Eye (tissue), 1 donor: ENCODE data around the gene FBXO31.

ENCODE experiments used
- DNase-seq: peaks from one replicate; pipeline ENCODE4 v3.0.0-alpha.2; 2015

The FBXO31 gene, protein sequence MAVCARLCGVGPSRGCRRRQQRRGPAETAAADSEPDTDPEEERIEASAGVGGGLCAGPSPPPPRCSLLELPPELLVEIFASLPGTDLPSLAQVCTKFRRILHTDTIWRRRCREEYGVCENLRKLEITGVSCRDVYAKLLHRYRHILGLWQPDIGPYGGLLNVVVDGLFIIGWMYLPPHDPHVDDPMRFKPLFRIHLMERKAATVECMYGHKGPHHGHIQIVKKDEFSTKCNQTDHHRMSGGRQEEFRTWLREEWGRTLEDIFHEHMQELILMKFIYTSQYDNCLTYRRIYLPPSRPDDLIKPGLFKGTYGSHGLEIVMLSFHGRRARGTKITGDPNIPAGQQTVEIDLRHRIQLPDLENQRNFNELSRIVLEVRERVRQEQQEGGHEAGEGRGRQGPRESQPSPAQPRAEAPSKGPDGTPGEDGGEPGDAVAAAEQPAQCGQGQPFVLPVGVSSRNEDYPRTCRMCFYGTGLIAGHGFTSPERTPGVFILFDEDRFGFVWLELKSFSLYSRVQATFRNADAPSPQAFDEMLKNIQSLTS

GRCh38 chr16:87383505-87384161 lies at the start of gene FBXO31:
Gene FBXO31 (minus strand): TSS chr16:87383776. CDS start chr16:87383744, 32 bp downstream.
- peak; percentile 99 for DNase-seq

GRCh38 chr16:87432330-87432915 lies 48.8 kb upstream of the FBXO31 start:
- no peak for DNase-seq

DNA sequence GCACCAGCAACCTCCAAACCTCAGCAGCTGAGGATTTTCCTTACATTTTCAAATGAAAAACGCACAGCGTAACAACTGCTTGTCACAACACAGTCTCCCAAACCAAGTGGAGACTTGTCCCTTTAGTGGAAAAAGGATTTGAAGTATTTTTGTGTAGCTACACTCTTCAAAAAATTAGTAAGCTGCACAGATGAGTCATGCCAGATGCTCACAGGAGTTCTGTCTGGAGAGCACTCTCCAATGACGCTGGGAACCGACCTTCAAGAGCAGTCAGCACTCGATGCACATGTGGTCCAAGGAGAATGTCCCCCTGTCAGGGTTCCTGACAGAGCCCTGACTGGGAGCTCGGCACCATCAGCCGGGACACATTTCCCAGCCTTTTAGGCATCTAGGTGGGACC lies 48.4 kb upstream of the FBXO31 start:
- DNase-seq, result no peak

DNA sequence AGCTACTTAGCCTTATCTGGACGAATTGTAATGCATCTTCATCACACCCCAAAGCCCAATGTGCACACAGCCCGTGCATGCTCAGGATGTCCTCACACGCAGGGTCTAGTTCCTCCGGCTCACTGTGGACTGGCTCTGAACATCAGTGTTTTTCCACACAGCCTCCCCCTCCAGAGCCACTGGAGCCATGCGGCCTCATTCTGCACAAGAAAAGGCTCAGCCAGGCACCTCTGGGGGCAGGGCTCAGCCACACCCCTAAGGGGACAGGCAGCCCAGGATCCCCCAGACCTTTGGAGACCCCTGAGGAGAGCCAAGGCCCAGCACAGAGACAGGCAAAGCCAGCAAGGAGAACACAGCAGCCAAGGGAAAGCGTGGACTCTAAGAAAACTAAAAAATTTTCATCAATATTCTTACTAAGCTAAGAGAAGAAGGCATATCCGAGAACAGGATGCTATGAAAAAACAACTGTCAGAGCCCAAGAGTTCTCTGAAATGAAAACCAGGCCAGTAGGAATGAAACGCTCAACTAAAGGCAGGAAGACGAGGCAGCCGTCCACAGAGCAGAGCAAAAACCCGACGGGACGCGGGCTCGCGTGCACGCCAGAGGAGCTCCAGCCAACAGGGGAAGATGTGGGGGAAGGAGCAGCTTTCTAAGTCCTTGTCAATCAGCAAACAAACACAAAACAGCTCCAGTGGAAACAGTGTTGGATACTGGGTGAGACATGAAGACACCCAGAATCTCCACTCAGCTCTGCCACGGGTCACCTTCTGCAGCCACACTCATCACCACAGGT lies 43.0 kb upstream of the FBXO31 start:
- no peak for DNase-seq

DNA sequence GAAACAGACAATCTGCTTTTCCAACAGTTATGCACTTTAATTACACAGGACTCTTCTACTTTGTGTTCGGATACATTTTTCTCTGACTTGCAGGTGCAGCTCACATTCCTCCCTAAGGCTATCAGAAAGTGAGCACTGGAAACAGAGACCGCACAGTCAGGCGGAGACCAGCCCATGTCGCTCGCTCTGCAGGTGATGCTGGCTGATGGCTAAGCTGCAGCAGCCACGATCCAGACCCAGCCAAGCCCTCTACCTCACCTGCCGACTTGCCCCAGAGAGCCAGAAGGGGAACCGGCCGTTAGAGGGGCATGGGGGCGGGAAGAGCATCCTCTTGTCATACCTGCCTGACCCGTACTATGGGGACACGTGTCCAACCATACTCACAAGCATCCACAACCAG lies 42.4 kb upstream of the FBXO31 start:
- no peak for DNase-seq

DNA sequence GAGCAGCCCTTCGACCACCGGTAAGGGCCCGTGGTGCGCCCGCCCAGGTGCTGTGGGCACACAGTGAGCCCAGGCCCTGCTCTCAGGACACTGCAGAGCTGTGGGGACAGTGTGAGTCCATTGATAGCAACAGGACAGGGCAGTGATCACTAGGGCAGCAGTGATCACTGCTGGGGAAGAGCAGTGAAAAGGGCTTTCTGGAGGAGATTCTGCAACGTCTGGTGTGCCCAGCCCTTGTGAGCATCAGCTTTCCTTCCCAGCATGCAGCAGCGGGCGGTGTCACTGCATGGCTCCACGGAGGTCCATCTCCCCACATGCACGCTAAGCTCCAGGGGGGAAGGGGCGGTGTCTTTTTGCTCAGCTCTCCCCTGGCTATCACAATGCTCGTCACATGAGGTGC lies 40.7 kb upstream of the FBXO31 start:
- DNase-seq, result no peak

DNA sequence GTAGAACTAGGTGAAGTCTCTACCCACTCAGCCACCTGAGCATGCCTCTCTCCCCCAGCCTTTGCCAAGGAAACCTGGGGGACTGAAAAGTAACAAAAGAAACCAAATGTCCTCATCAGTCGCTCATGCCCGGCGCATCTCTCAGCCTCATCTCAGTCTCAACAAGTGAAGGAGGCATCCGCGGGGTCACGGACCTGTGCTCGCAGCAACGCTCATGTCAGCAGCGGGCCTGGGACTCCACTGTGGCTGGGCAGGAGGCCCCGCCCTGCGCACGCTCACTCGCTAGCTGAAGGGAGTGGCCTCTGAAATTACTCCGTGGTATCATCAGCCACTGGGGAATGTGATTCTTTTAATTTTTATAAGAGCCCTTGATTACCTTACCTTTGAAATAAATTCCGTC lies 39.9 kb upstream of the FBXO31 start:
- DNase-seq, result no peak

GRCh38 chr16:87422106-87422505 lies 38.5 kb upstream of the FBXO31 start:
- no peak for DNase-seq

DNA sequence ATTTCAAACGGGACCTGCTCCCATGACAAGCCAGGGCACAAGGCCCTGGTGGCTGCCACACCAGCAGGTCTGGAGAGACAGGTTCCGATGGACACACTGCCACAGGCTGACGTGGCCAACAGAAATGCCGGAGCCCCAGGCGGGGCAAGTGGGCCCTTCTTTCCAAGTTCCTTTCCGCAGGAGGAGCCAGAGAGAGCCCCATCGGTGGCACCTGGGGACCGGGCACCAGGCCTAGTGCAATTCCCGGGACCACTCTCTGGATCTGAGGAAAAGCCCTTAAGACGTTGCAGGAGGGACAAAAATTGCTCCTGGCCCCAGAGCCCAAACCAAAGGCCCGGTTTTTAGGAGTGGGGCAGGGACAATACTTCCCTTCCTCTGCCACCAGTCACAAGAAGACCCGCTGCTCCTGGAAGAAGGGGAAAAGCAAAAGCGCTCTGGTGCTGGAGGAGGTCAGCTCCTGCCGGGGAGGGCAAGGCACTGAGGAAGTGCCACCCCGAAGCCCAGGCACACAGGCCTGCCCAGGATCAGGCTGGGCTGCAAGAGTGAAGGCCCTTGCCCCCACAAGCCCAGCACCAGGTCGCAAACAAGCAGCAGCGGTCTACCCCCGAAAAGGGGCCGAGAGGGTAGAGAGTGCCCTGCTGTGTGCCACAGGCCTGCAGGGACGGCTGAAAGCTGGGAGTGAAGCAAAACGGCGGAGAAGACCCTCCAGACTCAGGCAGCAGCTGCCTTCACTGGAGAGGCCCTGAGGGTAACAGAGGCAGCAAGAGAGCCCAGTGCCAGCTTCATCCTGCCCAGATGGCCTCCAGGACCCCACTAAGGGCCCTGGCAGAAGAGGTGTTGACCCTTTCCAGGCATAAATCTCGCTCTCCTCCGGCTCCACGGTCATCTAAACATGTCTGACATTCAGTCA lies 37.7 kb upstream of the FBXO31 start:
- no peak for DNase-seq

GRCh38 chr16:87420026-87421002 lies 36.7 kb upstream of the FBXO31 start:
- DNase-seq, result no peak

DNA sequence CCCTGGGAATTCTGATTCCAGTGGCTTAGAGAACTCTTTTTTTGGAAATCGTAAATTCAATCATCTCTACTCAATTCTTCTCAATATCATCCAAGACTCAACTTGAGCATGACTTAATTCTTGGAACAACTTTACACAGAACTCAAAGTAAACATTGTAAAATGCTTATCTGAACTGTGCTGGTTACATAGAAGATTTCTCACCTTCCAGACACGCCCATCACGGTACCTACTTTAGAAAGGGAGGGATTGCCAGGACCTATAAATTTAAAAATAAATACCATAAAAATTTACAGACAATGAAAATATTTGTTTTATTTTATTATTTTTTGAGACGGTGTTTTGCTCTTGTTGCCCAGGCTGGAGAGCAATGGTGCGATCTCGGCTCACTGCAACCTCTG lies 35.1 kb upstream of the FBXO31 start:
- no peak for DNase-seq

DNA sequence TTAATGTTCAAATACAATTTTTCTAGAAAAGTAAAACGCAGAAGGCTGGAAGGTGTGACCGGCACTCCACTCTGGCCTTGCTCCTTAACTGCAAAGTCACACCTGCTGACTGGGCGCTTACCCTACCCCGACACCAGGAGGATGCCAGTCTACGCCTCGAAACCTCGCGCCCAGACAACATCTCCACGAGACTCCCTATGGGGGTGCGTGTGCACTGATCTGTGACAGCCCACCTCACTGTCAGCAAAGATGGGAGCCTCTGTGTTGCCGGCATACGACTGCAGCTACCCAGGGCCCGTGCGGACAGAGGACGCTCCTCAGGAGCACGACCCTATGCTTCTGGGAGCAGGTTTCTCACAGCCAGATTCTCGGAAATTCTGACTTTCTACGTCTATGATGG lies 34.6 kb upstream of the FBXO31 start:
- DNase-seq, result no peak

DNA sequence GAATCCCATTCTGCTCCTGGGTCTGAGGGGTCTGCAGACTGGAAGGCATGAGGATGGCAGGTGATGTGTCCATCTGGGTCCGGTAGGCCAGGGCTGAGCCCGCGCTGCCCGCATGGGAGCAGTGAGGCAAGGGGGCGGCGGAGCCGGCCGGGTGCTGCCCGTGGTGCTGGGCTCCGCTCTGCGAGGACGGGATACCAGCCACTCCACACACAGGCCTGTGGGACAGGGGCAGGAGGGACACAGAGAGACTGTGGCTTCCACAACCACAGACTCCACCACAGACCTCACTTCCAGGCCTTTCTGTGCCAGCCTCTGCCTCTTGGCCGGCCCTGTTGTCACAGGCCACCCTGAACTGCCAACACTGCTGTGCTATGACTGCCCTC lies 33.9 kb upstream of the FBXO31 start:
- no peak for DNase-seq

- peak; percentile 61 for DNase-seq
Observed at GRCh38 chr16:87416826-87417527, 33.4 kb upstream of the FBXO31 start.

DNA sequence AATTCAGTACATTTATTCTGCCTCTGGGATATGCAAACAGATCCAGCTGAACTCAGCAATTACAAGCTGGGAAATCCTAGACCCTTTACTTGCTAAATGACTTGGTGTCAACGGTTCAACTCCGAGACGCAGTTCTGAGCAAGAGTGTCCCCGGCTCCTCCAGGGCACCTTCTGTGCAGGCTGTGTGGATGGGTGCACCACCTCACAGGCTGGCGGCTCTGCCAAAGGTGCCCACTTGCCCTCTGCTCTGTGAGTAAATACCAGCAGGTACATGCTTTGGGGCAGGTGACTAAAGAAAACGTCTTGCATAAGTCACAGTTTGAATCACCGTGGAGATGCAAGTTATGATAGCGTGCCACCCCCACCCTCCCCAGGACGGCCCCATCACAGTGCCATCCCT lies 31.9 kb upstream of the FBXO31 start:
- no peak for DNase-seq

DNA sequence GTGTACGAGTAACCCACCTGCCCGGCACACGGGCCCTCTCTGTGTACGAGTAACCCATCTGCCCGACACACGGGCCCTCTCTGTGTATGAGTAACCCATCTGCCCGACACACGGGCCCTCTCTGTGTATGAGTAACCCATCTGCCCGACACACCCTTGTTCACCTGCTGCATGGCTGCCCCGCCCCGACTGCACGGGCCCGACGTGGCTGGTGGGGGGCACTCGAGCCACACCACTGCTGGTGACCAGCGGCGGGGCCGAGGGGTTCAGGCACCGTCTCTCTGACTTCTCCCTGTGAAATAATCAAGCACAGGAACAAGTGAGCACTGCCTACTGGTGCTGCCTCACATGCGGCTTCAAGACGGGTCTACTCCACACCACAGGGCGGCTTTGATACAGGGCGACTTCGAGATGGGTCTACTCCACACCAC lies 30.7 kb upstream of the FBXO31 start:
- no peak for DNase-seq

DNA sequence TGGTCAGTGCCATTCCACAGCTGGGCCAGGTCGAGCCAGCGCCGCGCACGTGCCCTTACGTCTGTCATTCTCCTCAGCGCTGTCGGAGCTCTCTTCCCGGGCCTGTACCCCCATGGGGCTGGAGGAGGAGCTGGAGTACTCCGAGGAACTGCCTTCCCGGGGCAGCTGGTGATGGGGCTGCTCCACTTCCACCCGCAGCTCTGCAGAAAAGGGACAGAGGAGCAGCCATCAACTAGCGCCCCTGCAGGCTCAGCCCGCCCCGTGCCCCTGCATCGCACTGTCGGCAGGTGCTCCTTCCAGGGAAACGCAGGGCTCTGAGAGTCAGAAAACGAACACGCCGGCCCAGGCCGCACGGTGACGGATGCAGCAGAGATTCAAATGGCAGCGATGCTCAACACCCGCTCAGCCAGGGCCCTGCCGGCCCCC lies 29.4 kb upstream of the FBXO31 start:
- DNase-seq, result no peak

DNA sequence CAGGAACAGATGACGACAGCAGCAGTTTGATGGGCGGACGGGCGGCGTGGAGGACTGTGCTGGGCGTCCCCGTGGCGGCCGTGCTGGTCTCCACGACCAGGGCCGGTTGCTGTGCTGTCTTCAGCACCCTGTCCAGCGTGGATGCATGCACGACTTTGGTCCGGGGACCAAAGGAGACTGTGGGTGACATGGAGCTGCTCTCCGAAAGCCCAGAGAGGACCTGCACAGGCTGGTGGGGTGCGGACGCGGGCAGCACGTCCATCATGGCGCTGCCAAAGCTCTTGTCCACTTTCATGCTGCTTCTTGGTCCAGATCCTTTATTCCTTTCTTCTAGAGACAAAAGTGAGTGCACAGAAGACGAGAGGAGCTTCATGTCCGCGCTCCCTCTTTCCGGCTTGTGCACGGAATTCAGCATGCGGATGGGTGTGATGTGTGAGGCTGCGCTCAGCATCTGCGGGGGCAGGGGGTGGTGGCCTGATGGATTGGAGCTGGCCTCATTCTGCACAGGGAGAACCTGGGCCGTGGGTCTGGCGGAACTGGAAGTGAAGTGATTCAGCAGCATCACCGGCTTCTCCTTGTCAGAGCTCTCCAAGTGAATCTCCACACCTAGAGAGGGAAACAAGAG lies 28.9 kb upstream of the FBXO31 start:
- no peak for DNase-seq
